GM23338 (cell line): ENCODE results near the gene ANKRD11. TPM values are rescaled to one million over a fixed set of nuclear protein-coding genes. Genes with fewer than 3 reads are reported as not detected.

Source experiments
- EZH2 ChIP-seq: fragments of 200-600 bp; sonication (generic); IDR thresholded peaks from one replicate; pipeline ENCODE4 v1.8.0; 2017; ENCODE audit warnings: antibody characterized with exemption, mild to moderate bottlenecking, low read depth; ENCODE audit not compliant: unreplicated experiment
- EZH2phosphoT487 ChIP-seq: fragments of 200-600 bp; sonication (generic); IDR thresholded peaks from one replicate; pipeline ENCODE4 v1.8.1; 2018; ENCODE audit warnings: antibody characterized with exemption; ENCODE audit not compliant: unreplicated experiment
- NANOG ChIP-seq: IDR thresholded peaks from 2 replicates; pipeline ENCODE4 v1.6.1; 2016; ENCODE audit warnings: antibody characterized with exemption, borderline replicate concordance
- STAT1 ChIP-seq: IDR thresholded peaks from one replicate; pipeline ENCODE4 v1.6.1; 2016; ENCODE audit warnings: antibody characterized with exemption; ENCODE audit not compliant: unreplicated experiment
- ZNF114 ChIP-seq: fragments of 250-450 bp; sonication (Bioruptor Pico); IDR thresholded peaks from 2 replicates; pipeline ENCODE4 v1.5.0; 2020; ENCODE audit warnings: mild to moderate bottlenecking, moderate library complexity
- ZNF331 ChIP-seq: fragments of 250-450 bp; sonication (Bioruptor Pico); IDR thresholded peaks from 2 replicates; pipeline ENCODE4 v1.5.0; 2020; ENCODE audit warnings: low read depth, mild to moderate bottlenecking, moderate library complexity
- polyA plus RNA-seq: library from polyadenylated mRNA; unstranded; fragments of >200 nt; fragmentation: Nextera tagmentation; extraction: Ambion mirVana; gene quantifications from 2 replicates; pipeline ENCODE4 v1.2.1, GENCODE V29; 2016
- total RNA-seq: library from RNA; depleted of rRNA; stranded (reverse); fragments of >200 nt; shearing (Covaris generic); gene quantifications from 2 replicates; pipeline ENCODE4 v1.2.3, GENCODE V29; 2014
- TF ChIP-seq, protein P1 (sequence below): fragments of 250-450 bp; sonication (Bioruptor Pico); IDR thresholded peaks from 2 replicates; pipeline ENCODE4 v1.5.0; 2020; ENCODE audit warnings: mild to moderate bottlenecking, moderate library complexity
- TF ChIP-seq, protein P2 (sequence below): IDR thresholded peaks from 2 replicates; pipeline ENCODE4 v1.6.1; 2016; ENCODE audit warnings: antibody characterized with exemption
- TF ChIP-seq, protein P3 (sequence below): IDR thresholded peaks from one replicate; pipeline ENCODE4 v1.6.1; 2018; ENCODE audit warnings: antibody characterized with exemption; ENCODE audit not compliant: unreplicated experiment

The ANKRD11 gene
- total and polyA plus RNA-seq, 2 experiments from 2014 or later: 130 to 159 TPM

DNA sequence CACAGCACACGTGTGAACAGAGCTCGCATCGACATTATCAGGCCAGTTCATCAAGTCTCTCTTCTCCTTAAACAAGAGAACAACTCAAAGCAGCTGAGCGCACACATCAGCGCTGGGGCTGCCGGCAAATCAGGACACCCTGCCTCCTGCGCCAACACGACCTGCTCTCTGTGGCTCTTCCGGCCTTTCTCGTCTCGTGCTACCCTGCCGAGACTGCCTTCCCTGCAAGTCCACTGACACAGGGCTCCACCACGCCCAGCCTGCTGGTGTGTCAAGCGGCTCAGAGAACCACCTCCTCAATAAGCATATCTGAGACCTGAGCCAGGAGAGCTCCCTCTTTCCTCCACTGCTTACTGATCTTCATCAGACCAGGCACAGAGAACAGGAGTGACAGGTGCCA, 176.0 kb downstream of the ANKRD11 start (continued):
- TF ChIP-seq, protein P1, sequence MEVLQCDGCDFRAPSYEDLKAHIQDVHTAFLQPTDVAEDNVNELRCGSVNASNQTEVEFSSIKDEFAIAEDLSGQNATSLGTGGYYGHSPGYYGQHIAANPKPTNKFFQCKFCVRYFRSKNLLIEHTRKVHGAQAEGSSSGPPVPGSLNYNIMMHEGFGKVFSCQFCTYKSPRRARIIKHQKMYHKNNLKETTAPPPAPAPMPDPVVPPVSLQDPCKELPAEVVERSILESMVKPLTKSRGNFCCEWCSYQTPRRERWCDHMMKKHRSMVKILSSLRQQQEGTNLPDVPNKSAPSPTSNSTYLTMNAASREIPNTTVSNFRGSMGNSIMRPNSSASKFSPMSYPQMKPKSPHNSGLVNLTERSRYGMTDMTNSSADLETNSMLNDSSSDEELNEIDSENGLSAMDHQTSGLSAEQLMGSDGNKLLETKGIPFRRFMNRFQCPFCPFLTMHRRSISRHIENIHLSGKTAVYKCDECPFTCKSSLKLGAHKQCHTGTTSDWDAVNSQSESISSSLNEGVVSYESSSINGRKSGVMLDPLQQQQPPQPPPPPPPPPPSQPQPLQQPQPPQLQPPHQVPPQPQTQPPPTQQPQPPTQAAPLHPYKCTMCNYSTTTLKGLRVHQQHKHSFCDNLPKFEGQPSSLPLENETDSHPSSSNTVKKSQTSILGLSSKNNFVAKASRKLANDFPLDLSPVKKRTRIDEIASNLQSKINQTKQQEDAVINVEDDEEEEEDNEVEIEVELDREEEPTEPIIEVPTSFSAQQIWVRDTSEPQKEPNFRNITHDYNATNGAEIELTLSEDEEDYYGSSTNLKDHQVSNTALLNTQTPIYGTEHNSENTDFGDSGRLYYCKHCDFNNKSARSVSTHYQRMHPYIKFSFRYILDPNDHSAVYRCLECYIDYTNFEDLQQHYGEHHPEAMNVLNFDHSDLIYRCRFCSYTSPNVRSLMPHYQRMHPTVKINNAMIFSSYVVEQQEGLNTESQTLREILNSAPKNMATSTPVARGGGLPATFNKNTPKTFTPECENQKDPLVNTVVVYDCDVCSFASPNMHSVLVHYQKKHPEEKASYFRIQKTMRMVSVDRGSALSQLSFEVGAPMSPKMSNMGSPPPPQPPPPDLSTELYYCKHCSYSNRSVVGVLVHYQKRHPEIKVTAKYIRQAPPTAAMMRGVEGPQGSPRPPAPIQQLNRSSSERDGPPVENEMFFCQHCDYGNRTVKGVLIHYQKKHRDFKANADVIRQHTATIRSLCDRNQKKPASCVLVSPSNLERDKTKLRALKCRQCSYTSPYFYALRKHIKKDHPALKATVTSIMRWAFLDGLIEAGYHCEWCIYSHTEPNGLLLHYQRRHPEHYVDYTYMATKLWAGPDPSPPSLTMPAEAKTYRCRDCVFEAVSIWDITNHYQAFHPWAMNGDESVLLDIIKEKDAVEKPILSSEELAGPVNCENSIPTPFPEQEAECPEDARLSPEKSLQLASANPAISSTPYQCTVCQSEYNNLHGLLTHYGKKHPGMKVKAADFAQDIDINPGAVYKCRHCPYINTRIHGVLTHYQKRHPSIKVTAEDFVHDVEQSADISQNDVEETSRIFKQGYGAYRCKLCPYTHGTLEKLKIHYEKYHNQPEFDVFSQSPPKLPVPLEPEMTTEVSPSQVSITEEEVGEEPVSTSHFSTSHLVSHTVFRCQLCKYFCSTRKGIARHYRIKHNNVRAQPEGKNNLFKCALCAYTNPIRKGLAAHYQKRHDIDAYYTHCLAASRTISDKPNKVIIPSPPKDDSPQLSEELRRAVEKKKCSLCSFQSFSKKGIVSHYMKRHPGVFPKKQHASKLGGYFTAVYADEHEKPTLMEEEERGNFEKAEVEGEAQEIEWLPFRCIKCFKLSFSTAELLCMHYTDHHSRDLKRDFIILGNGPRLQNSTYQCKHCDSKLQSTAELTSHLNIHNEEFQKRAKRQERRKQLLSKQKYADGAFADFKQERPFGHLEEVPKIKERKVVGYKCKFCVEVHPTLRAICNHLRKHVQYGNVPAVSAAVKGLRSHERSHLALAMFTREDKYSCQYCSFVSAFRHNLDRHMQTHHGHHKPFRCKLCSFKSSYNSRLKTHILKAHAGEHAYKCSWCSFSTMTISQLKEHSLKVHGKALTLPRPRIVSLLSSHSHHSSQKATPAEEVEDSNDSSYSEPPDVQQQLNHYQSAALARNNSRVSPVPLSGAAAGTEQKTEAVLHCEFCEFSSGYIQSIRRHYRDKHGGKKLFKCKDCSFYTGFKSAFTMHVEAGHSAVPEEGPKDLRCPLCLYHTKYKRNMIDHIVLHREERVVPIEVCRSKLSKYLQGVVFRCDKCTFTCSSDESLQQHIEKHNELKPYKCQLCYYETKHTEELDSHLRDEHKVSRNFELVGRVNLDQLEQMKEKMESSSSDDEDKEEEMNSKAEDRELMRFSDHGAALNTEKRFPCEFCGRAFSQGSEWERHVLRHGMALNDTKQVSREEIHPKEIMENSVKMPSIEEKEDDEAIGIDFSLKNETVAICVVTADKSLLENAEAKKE (CRISPR knock-in tag): no peak
- TF ChIP-seq NANOG: no peak
- no peak for TF ChIP-seq EZH2
- TF ChIP-seq STAT1: no peak
- no peak for TF ChIP-seq ZNF114 (CRISPR knock-in tag)
- TF ChIP-seq, protein P2, sequence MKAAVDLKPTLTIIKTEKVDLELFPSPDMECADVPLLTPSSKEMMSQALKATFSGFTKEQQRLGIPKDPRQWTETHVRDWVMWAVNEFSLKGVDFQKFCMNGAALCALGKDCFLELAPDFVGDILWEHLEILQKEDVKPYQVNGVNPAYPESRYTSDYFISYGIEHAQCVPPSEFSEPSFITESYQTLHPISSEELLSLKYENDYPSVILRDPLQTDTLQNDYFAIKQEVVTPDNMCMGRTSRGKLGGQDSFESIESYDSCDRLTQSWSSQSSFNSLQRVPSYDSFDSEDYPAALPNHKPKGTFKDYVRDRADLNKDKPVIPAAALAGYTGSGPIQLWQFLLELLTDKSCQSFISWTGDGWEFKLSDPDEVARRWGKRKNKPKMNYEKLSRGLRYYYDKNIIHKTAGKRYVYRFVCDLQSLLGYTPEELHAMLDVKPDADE: no peak
- TF ChIP-seq, protein P3, sequence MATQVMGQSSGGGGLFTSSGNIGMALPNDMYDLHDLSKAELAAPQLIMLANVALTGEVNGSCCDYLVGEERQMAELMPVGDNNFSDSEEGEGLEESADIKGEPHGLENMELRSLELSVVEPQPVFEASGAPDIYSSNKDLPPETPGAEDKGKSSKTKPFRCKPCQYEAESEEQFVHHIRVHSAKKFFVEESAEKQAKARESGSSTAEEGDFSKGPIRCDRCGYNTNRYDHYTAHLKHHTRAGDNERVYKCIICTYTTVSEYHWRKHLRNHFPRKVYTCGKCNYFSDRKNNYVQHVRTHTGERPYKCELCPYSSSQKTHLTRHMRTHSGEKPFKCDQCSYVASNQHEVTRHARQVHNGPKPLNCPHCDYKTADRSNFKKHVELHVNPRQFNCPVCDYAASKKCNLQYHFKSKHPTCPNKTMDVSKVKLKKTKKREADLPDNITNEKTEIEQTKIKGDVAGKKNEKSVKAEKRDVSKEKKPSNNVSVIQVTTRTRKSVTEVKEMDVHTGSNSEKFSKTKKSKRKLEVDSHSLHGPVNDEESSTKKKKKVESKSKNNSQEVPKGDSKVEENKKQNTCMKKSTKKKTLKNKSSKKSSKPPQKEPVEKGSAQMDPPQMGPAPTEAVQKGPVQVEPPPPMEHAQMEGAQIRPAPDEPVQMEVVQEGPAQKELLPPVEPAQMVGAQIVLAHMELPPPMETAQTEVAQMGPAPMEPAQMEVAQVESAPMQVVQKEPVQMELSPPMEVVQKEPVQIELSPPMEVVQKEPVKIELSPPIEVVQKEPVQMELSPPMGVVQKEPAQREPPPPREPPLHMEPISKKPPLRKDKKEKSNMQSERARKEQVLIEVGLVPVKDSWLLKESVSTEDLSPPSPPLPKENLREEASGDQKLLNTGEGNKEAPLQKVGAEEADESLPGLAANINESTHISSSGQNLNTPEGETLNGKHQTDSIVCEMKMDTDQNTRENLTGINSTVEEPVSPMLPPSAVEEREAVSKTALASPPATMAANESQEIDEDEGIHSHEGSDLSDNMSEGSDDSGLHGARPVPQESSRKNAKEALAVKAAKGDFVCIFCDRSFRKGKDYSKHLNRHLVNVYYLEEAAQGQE: no peak
- no peak for TF ChIP-seq ZNF331 (CRISPR knock-in tag)
- no peak for TF ChIP-seq EZH2phosphoT487
